Duodenal mucosa (tissue), 2 donors: ENCODE data around the gene PDCD2L.
"Not testable (repeated sequence)": the region's sequence is repeated elsewhere in the genome, so short reads cannot be mapped to it uniquely, and the experiment has no call there.

Source experiments
- H3K27ac ChIP-seq: one replicate; pipeline ENCODE4 v1.7.0; 2013; ENCODE audit warnings: low read depth, low read length
- H3K27me3 ChIP-seq, 2 donors: one replicate each; pipeline ENCODE4 v1.7.0; 2013; ENCODE audit warnings: low read length in 2 of 2, control low read depth in 1 of 2; ENCODE audit not compliant: insufficient read depth in 2 of 2, control insufficient read depth in 1 of 2
- H3K36me3 ChIP-seq, 2 donors: one replicate each; pipeline ENCODE4 v1.7.0; 2013; ENCODE audit warnings: low read length in 2 of 2, control low read depth in 1 of 2; ENCODE audit not compliant: insufficient read depth in 2 of 2, control insufficient read depth in 1 of 2
- H3K4me1 ChIP-seq, 2 donors: one replicate each; pipeline ENCODE4 v1.7.0; 2013; ENCODE audit warnings: low read length in 2 of 2, control low read depth in 1 of 2; ENCODE audit not compliant: insufficient read depth in 2 of 2, control insufficient read depth in 1 of 2
- H3K4me3 ChIP-seq, 2 donors: one replicate each; pipeline ENCODE4 v1.7.0; 2013; ENCODE audit warnings: low read length in 2 of 2, low read depth in 1 of 2
- H3K9ac ChIP-seq, 2 donors: one replicate each; pipeline ENCODE4 v1.7.0; 2013; ENCODE audit warnings: low read length in 2 of 2, low read depth in 1 of 2
- H3K9me3 ChIP-seq, 2 donors: one replicate each; pipeline ENCODE4 v1.7.0; 2013; ENCODE audit warnings: low read length in 2 of 2, control low read depth in 1 of 2; ENCODE audit not compliant: control insufficient read depth in 1 of 2

The PDCD2L gene

DNA sequence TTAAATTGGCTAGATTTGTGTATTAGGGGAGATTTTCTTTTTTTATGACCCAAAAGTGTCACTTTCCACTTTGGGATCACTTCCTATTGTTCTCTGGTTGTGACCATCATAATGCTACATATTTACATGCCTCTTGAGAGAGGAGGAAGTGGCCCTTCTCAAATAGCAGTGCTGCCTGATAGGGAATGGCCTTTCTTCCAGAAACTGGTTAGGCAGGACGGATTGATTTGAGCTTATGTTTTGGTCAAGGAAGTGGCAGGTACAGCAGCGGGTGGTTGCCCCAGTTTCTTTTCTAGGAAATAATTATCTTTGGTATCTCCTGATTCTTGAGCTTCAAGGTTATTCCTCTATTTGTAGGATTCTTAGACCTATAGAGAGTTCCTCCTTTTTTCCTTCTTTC is 55.4 kb downstream of the PDCD2L start:
- Histone ChIP-seq H3K9me3 (no peaks in the 10 kb centered on the region), H3K36me3 (peaks cover 45 to 77% of the 10 kb centered on the region in 2 donors), H3K27me3 (no peaks in the 10 kb centered on the region), H3K27ac (no peak overlapping the region), H3K4me3 (no peak overlapping the region), H3K4me1 (peaks cover 0 to 7% of the 10 kb centered on the region in 2 donors), H3K9ac (no peak overlapping the region)

DNA sequence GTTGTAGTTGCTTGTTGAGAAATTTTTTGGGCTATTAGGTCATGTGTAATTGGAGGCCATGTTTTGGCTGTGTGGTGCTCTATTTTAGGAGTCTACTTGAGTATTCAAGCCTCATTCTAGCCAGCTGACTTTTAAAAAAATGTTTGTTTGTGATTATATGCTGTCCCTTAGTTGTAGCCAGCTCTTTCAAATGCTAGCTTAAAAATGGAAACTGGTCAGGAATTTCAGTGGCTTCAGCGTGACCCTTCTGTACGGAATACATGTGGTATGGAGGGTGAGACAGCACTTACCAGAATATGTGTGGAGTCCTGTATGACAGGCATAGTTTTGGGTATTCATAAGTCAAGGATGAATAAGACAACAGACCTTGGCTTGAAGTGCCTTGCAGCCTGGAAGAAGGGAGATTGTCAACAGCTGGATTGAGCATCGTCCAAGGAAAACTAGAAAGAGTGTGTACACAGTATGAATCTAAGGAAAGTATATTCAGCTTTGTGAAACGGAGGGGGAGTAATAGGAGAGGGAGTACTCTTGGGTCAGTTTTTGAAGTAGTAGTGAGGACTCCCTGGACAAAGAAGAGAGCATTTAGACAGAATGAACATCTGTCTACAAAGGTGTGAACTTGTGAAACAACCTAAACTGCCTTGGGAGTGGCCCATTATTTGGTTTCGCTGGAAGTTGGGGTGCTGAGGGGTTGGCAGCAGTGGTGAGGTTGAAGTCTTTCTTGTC is 57.3 kb downstream of the PDCD2L start:
- Histone ChIP-seq H3K4me3 (no peak overlapping the region), H3K27ac (no peak overlapping the region), H3K4me1 (peaks cover 0 to 7% of the 10 kb centered on the region in 2 donors), H3K36me3 (peaks cover 49 to 82% of the 10 kb centered on the region in 2 donors), H3K9ac (no peak overlapping the region), H3K9me3 (no peaks in the 10 kb centered on the region), H3K27me3 (no peaks in the 10 kb centered on the region)

DNA sequence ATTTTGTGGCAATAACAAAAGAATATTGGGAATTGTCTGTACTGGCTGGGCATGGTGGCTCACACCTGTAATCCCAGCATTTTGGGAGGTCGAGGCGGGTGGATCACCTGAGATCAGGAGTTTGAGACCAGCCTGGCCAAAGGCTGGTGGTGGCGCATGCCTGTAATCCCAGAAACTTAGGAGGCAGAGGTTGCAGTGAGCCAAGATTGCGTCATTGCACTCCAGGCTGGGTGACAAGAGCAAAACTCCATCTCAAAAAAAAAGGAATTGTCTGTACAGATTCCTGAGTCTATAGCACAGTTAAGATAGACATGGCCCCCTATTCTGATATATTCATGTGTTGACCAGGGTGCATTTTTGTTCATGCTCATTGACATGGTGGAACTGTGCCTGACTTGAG is 60.6 kb downstream of the PDCD2L start:
- not testable (repeated sequence) for H3K4me1 ChIP-seq, H3K27ac ChIP-seq, H3K27me3 ChIP-seq, H3K9me3 ChIP-seq, H3K9ac ChIP-seq, H3K4me3 ChIP-seq
- H3K36me3 ChIP-seq = peaks cover 53 to 90% of the 10 kb centered on the region in 2 donors

DNA sequence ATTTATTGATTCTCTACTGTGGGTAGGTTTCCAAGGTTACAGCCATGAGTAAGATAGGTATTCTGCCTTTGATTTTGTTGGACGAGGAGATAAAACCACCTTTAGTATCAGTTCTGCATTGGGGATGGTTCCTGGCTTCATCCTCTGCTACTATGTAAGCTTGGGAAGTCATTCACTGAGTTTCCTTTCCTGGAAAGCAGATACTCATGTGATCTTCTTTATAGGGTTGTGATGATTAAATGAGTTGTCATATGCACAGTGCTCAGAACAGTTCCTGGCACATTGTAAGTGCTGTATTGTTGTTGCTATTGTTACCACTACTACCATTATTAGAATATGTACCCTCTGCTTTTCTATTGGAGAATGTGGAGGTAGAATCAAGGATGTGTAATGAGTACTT is 64.2 kb downstream of the PDCD2L start:
- Histone ChIP-seq H3K27me3 (no peaks in the 10 kb centered on the region), H3K4me3 (no peak overlapping the region), H3K9ac (no peak overlapping the region), H3K9me3 (no peaks in the 10 kb centered on the region), H3K27ac (no peak overlapping the region), H3K36me3 (peaks cover 36 to 81% of the 10 kb centered on the region in 2 donors), H3K4me1 (no peaks in the 10 kb centered on the region)

DNA sequence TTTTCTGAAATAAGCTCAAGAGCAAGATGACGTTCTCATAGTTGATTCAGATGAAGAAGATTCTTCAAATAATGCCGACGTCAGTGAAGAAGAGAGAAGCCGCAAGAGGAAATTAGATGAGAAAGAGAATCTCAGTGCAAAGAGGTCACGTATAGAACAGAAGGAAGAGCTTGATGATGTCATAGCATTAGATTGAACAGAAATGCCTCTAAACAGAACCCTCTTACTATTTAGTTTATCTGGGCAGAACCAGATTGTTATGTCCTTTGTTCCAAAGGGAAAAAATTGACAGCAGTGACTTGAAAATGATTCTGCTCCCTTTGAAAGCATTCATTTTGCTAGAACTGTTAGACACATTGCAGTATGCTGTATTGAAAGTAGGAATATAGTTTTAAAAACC is 64.8 kb downstream of the PDCD2L start:
- not testable (repeated sequence) for H3K27me3 ChIP-seq, H3K9ac ChIP-seq, H3K4me3 ChIP-seq, H3K9me3 ChIP-seq, H3K4me1 ChIP-seq, H3K27ac ChIP-seq
- peaks cover 31 to 75% of the 10 kb centered on the region in 2 donors for H3K36me3 ChIP-seq

DNA sequence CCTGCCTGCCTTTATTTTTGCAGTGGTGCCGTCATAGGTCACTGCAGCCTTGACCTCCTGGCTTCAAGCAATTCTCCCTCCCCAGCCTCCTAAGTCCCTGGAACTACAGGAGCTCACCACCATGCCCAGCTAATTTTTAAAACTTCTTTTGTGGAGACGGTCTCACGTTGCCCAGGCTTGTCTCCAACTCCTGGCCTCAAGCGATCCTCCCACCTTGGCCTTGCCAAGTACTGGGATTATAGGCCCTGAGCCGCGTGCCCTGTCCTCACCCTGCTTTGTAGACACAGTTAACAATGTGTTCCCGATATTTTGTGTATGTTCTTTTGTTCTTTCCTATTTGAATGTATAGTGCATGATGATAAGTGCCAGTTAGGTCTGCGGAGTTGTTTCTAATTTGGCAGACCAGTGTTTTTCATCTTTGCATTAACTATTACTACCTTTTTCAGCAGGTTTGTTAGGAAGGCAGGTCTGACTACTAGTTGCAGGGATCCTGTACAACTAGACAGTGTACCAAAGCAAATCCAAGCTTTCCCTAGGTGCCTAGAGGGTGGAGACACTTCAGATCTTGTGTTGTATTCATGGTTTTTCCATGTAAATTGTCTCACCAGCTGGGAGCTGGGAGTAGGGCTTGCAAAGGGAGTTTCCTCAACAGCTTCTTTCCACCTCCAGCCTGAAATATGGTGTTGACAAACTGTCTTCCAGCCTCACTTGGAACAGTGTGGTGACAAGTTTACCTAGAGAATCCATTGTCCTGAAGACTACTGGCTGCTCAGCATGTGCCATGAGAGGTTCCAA is 67.9 kb downstream of the PDCD2L start:
- no peaks in the 10 kb centered on the region for H3K27me3 ChIP-seq
- no peaks in the 10 kb centered on the region for H3K9me3 ChIP-seq
- H3K36me3 ChIP-seq = peaks cover 21 to 50% of the 10 kb centered on the region in 2 donors
- H3K4me3 ChIP-seq = no peak overlapping the region
- H3K27ac ChIP-seq = no peak overlapping the region
- no peak overlapping the region for H3K9ac ChIP-seq
- no peaks in the 10 kb centered on the region for H3K4me1 ChIP-seq

DNA sequence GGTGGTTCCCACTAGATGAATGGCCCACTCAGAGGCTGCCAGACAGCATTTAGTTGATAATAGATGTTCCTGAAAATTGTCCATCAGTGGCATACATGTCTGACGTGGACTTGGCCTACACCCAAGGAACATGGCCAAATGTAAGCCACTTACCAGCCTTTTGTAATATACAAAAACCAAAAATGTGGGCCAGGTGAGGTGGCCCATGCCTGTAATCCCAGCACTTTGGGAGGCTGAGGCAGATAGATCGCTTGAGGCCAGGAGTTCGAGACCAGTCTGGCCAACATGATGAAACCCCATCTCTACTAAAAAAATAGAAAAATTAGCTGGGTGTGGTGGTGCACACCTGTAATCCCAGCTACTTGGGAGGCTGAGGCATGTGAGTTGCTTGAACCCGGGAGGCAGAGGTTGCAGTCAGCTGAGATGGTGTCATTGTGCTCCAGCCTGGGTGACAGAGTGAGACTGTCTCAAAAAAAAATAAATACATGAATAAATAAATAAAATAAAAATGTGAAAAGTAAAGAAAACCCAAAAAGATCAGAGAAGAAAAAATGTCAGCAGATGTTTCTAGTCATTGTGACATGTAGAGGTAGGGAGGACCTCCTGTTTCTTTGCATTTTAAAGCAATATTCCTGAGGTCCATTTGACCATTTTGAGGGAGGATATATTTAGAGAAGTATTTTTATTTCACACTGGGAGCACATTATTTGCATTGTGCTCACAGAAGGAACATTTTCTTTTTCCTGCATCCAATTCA is 70.2 kb downstream of the PDCD2L start:
- no peak overlapping the region for H3K27ac ChIP-seq

DNA sequence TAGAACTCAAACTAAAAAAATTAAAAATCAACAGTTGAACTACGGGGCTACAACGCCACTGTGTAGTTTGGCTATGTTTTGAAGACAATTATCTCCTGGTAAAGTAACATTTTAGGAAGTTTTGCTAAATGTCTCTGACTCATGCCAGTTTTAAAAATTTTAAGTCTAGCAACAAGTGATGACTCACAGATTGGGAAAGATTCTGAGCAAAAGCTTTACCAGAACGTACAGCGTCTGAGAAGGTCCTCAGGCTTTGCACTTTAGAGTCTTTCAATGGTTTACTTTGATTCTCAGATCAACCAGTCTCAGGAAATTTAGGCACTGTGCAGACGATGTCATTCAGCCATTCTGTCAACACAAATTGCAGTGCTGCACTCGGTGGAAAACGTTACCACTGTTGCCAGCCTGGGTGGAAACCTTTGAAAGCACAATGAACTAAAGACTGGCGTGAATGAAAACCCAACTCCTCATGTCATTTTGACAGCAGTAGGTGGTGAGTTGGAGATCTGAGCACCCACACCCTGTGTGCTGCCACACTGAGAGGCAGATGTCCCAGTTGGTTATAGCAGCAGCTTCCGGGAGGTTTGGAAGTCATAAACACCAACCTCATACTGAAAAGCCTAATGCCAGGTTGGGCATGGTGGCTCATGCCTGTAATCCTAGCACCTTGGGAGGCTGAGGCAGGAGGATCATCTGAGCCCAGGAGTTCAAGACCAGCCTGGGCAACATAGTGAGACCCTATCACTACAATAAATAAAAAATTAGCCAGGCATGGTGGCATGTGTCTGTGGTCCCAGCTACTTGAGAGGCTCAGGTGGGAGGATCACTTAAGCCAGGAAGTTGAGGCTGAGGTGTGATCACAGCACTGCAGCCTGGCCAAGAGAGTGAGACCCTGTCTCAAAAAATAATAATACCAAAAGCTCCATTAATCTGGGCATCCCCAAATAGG is 71.1 kb downstream of the PDCD2L start:
- H3K4me3 ChIP-seq = no peak overlapping the region
- H3K9ac ChIP-seq = no peak overlapping the region
- H3K9me3 ChIP-seq = no peaks in the 10 kb centered on the region
- no peak overlapping the region for H3K27ac ChIP-seq
- H3K4me1 ChIP-seq = no peaks in the 10 kb centered on the region
- no peaks in the 10 kb centered on the region for H3K27me3 ChIP-seq
- H3K36me3 ChIP-seq = peaks cover 11 to 25% of the 10 kb centered on the region in 2 donors

More for the DNA sequence above, 70.2 kb downstream of the PDCD2L start:
- no peak overlapping the region for H3K9ac ChIP-seq
- no peaks in the 10 kb centered on the region for H3K4me1 ChIP-seq
- no peak overlapping the region for H3K4me3 ChIP-seq
- H3K36me3 ChIP-seq = peaks cover 11 to 31% of the 10 kb centered on the region in 2 donors
- H3K9me3 ChIP-seq = no peaks in the 10 kb centered on the region
- H3K27me3 ChIP-seq = no peaks in the 10 kb centered on the region
